Adrenal gland (tissue), 12 donors: ENCODE data around the gene SEPTIN2. TPM values are rescaled to one million over a fixed set of nuclear protein-coding genes. Genes with fewer than 3 reads are reported as not detected.

Experiments
- DNase-seq, 7 donors: peaks; one replicate each; pipeline ENCODE4 v3.0.0-alpha.2; 2019 to 2020
- H3K27ac ChIP-seq, 5 donors: fragments of 200-600 bp; sonication (generic) in 4 of 5; 1 replicate in 3 of 5; 2 replicates in 2 of 5; pipeline versions ENCODE4 v1.5.1 to v1.8.0; 2016 to 2020; ENCODE audit warnings: mild to moderate bottlenecking in 1 of 5
- H3K27me3 ChIP-seq: fragments of 200-600 bp; 2 replicates; pipeline ENCODE4 v1.8.0; 2021
- H3K36me3 ChIP-seq, 2 donors: fragments of 200-600 bp; replicated peaks in 1 of 2; 1 replicate in 1 of 2; 2 replicates in 1 of 2; pipeline versions ENCODE4 v1.5.1 to v1.8.0; 2018 to 2022
- H3K4me1 ChIP-seq, 2 donors: fragments of 200-600 bp; replicated peaks in 1 of 2; 1 replicate in 1 of 2; 2 replicates in 1 of 2; pipeline versions ENCODE4 v1.5.1 to v1.8.0; 2018 to 2021
- H3K4me3 ChIP-seq, 4 donors: fragments of 200-600 bp; sonication (generic) in 3 of 4; one replicate each; pipeline ENCODE4 v1.5.1; 2016 to 2018
- H3K9me3 ChIP-seq, 3 donors: fragments of 200-600 bp; sonication (generic) in 1 of 3; replicated peaks in 1 of 3; 1 replicate in 2 of 3; 2 replicates in 1 of 3; pipeline versions ENCODE4 v1.5.1 to v1.8.0; 2016 to 2021
- POLR2A ChIP-seq, 2 donors: fragments of 450-650 bp; IDR thresholded peaks; one replicate each; pipeline ENCODE4 v1.6.1; 2017; ENCODE audit warnings: antibody characterized with exemption in 2 of 2, mild to moderate bottlenecking in 2 of 2, moderate library complexity in 1 of 2
- WGBS, 4 donors: extraction: QIAGEN DNeasy Blood & Tissue Kit in 2 of 4; methylation state at CpG; one replicate each; pipeline versions ENCODE4 v1.1.5 to v1.1.7; 2013 to 2017; 5-methylcytosine and 5-hydroxymethylcytosine counted together
- intact Hi-C, 2 donors: fragments of 100-400 bp; cut with DNase I; formaldehyde crosslinking; loops; one replicate each; pipeline versions ENCODE4 v1.14.1 to v1.15.0; 2022 to 2023
- polyA plus RNA-seq, 3 donors: library from polyadenylated mRNA; stranded (reverse); fragments of 200-250 nt in 2 of 3; fragments of 350-450 nt in 1 of 3; fragmentation: Illumina TruSeq in 1 of 3; extraction: RNeasy Lipid Tissue Mini Kit (QIAGEN cat#74804) in 1 of 3; gene quantifications; one replicate each; pipeline ENCODE4 v1.2.3, GENCODE V29; 2013 to 2014
- total RNA-seq, 9 donors: library from RNA; depleted of rRNA in 4 of 9; stranded (reverse); fragments of >200 nt in 4 of 9; fragments of 120-200 nt in 1 of 9; fragmentation: NEBNext Ultra II Directional in 1 of 9; extraction: Animal tissue kit (Norgen Biotek cat#: 25700) in 1 of 9; gene quantifications; one replicate each; pipeline versions ENCODE4 v1.1.0 to v1.2.4, GENCODE V29; 2013 to 2023
- TF ChIP-seq, protein P1 (sequence below), 6 experiments: fragments of 450-650 bp in 4 of 6; fragments of 200-600 bp in 2 of 6; sonication (generic) in 1 of 6; IDR thresholded peaks; 1 replicate in 5 of 6; 2 replicates in 1 of 6; pipeline versions ENCODE4 v1.5.1 to v1.8.0; 2016 to 2021; ENCODE audit warnings: antibody characterized with exemption in 6 of 6, mild to moderate bottlenecking in 2 of 6, moderate library complexity in 1 of 6
- donor health status: healthy with polysubstance abuse.
- donor health status: Bipolar disorder and iron deficiency.
- donor health status: DM: yes; HTN: yes; CAD: no.
- donor health status: DM: no; HTN: no; CAD: no.
- donor health status: DM: no; HTN: no; CAD: no.
- donor health status: DM: yes; HTN: yes; CAD: no.

Gene SEPTIN2
- total and polyA plus RNA-seq, 12 donors = 108 to 368 (median 251) TPM

DNA sequence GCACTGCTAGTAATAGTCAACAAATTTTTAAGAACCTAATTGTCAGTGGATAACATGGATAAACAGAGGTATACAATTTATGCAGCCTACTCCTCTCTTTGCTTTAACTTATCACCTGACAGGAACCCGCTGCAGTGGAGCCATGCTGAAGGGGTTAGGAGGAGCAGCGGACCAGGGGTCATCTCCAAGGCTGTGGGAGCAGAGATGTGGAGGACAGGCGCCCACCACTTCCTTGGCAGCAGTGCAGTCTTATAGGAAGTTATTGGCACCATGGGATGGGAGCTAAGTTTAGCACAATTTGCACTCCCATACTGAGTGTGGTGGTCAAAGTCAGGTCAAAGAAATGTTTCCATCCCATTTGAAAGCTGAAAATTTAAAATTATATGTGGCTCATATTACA is 35.9 kb upstream of the SEPTIN2 start:
- Histone ChIP-seq H3K4me1 (peaks cover 0 to 5% of the 10 kb centered on the region in 2 donors), H3K27me3 (no peaks in the 10 kb centered on the region), H3K4me3 (no peak overlapping the region), H3K9me3 (peaks cover 0 to 8% (median 0%) of the 10 kb centered on the region in 3 donors), H3K27ac (no peak overlapping the region), H3K36me3 (no peaks in the 10 kb centered on the region)
- DNase-seq = peak in 1 of 7 donors; percentile 49
- 77 to 89% (median 84%) methylated on average over 3 of the region's 3 CpGs for WGBS, 4 donors
- TF ChIP-seq, protein P1, sequence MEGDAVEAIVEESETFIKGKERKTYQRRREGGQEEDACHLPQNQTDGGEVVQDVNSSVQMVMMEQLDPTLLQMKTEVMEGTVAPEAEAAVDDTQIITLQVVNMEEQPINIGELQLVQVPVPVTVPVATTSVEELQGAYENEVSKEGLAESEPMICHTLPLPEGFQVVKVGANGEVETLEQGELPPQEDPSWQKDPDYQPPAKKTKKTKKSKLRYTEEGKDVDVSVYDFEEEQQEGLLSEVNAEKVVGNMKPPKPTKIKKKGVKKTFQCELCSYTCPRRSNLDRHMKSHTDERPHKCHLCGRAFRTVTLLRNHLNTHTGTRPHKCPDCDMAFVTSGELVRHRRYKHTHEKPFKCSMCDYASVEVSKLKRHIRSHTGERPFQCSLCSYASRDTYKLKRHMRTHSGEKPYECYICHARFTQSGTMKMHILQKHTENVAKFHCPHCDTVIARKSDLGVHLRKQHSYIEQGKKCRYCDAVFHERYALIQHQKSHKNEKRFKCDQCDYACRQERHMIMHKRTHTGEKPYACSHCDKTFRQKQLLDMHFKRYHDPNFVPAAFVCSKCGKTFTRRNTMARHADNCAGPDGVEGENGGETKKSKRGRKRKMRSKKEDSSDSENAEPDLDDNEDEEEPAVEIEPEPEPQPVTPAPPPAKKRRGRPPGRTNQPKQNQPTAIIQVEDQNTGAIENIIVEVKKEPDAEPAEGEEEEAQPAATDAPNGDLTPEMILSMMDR (IDR thresholded peaks at IDR 0.05) = no peak
- TF ChIP-seq POLR2A (IDR thresholded peaks at IDR 0.05) = no peak
- intact Hi-C loops = no loop called here

DNA sequence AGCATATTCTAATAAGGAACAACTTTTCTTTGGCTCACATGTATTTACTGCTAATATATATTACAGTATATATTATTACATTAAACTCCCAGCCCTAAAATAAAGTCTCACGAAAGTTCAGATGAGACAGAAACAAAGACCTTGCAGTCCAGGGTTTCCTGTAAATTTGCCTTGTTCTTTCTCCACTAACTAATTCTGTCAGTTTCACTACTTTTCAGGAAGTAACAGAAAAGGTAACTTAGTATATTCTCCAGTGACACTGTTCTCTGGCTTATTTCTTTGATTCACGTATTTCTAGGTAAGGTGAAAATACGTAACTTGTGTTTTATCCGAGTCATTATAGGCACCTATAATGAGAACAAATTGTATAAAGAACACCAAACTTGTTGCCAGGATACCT is 35.4 kb upstream of the SEPTIN2 start:
- peaks cover 0 to 5% of the 10 kb centered on the region in 2 donors for H3K4me1 ChIP-seq
- H3K27me3 ChIP-seq = no peaks in the 10 kb centered on the region
- peaks cover 0 to 6% (median 0%) of the 10 kb centered on the region in 3 donors for H3K9me3 ChIP-seq
- TF ChIP-seq POLR2A (IDR thresholded peaks at IDR 0.05) = no peak
- TF ChIP-seq, protein P1 (IDR thresholded peaks at IDR 0.05) = no peak
- no peak overlapping the region for H3K4me3 ChIP-seq
- no peak overlapping the region for H3K27ac ChIP-seq
- intact Hi-C loops = no loop called here
- DNase-seq = no peak
- 85 to 90% (median 89%) methylated on average over 4 of the region's 4 CpGs for WGBS, 4 donors
- H3K36me3 ChIP-seq = no peaks in the 10 kb centered on the region

DNA sequence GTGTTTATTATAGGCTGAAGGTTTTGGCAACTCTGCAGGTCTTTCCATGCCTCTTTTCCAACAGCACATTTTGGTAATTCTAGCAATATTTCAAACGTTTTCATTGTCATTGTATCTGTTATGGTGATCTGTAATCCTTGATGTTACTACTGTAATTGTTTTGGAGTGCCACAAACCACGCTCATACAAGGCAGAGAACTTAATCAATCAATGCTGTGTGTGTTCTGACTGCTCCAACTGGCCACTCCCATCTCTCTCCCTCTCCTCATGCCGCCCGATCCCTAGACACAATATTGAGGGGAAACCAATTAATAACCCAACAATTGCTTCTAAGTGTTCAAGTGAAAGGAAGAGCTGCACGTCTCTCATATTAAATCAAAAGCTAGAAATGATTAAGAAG is 33.2 kb upstream of the SEPTIN2 start:
- intact Hi-C loops = no loop called here
- Histone ChIP-seq H3K4me1 (peaks cover 0 to 5% of the 10 kb centered on the region in 2 donors), H3K4me3 (no peak overlapping the region), H3K27me3 (no peaks in the 10 kb centered on the region), H3K27ac (no peak overlapping the region), H3K9me3 (no peaks in the 10 kb centered on the region), H3K36me3 (no peaks in the 10 kb centered on the region)
- no peak for DNase-seq
- no peak for TF ChIP-seq POLR2A (IDR thresholded peaks at IDR 0.05)
- TF ChIP-seq, protein P1 (IDR thresholded peaks at IDR 0.05) = no peak
- 68 to 74% (median 69%) methylated on average over 5 of the region's 5 CpGs for WGBS, 4 donors

DNA sequence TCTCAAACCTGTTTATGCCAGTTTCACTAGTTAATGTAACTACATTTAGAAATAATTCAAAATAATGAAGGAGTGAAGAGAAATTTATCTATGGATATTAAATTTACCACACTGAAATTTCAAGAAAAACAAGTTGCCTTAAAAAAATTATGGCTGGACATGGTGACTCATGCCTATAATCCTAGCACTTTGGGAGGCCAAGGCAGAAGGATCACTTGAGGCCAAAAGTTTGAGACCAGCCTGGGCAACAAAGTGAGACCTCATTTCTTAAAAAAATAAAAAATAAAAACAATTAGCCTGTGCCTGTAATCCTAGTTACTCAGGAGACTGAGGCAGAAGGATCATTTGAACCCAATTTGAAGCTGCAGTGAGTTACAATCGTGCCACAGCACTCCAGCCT is 30.1 kb upstream of the SEPTIN2 start:
- H3K27ac ChIP-seq = no peak overlapping the region
- WGBS, 4 donors = 90 to 100% (median 100%) methylated on average over 1 of the region's 1 CpG
- H3K9me3 ChIP-seq = no peaks in the 10 kb centered on the region
- H3K4me1 ChIP-seq = peaks cover 0 to 12% of the 10 kb centered on the region in 2 donors
- intact Hi-C loops = no loop called here
- H3K4me3 ChIP-seq = no peak overlapping the region
- H3K27me3 ChIP-seq = no peaks in the 10 kb centered on the region
- no peaks in the 10 kb centered on the region for H3K36me3 ChIP-seq
- TF ChIP-seq POLR2A (IDR thresholded peaks at IDR 0.05) = no peak
- TF ChIP-seq, protein P1 (IDR thresholded peaks at IDR 0.05) = no peak
- DNase-seq = no peak
